K562 (cell line): ENCODE data around the gene PYGM. TPM values are rescaled to one million over a fixed set of nuclear protein-coding genes. Genes with fewer than 3 reads are reported as not detected.
A peak's percentile ranks its signal among the peaks of the same experiment; 100 is the strongest.

ENCODE experiments used
- ATAC-seq: fragments of 200-7000 bp; cut with Tn5 transposase; 3 replicates; pipeline ENCODE4 v1.9.1; 2020; ENCODE audit warnings: moderate library complexity
- BruUV-seq: library from RNA; stranded (reverse); fragments of 400-500 nt; replicated peaks from 2 replicates; lab custom pipeline; 2021; lab: Mats Ljungman, UMichigan
- CTCF ChIA-PET: fragments of 300-600 bp; formaldehyde crosslinking; extraction: SDS; loops from one replicate; lab custom pipeline; 2021; ENCODE audit warnings: low intra/inter-chr PET ratio; lab: Yijun Ruan, JAX
- POLR2A ChIA-PET: fragments of 300-600, 350-650 bp; sonication (Branson Sonifier 250); formaldehyde crosslinking; extraction: SDS; loops from one replicate; lab custom pipeline; 2021; ENCODE audit warnings: antibody characterized with exemption, inconsistent platforms; lab: Yijun Ruan, JAX
- DNase-seq, 4 experiments: peaks; one replicate each; pipeline versions ENCODE4 v3.0.0 to v3.0.0-alpha.2; 2011 to 2018; ENCODE audit warnings: low spot score in 3 of 4, mixed read lengths in 3 of 4; ENCODE audit errors: extremely low read depth in 1 of 4
- FAIRE-seq: peaks from 2 replicates; lab custom pipeline; 2011; peaks lifted over from hg19 to GRCh38; lab: Jason Lieb, UNC
- H2AFZ ChIP-seq: 2 replicates; pipeline ENCODE4 v1.6.0; 2011; ENCODE audit warnings: low read depth, low read length, control low read depth, inconsistent platforms
- H3K27ac ChIP-seq: fragments of 200-600 bp; 3 replicates; pipeline ENCODE4 v1.8.0; 2011; ENCODE audit warnings: low read depth, mild to moderate bottlenecking, control low read depth, inconsistent platforms, low read length, moderate library complexity, mixed read lengths; ENCODE audit errors: extremely low read depth
- H3K27me3 ChIP-seq, 2 experiments: fragments of 300-600 bp in 1 of 2; 2 replicates in 1 of 2; 3 replicates in 1 of 2; pipeline versions ENCODE4 v1.6.0 to v1.8.0; 2011; ENCODE audit warnings: inconsistent platforms in 2 of 2, low read length in 2 of 2, mild to moderate bottlenecking in 1 of 2, mixed read lengths in 1 of 2, moderate library complexity in 1 of 2; ENCODE audit not compliant: control insufficient read depth in 2 of 2, insufficient read depth in 2 of 2
- H3K36me3 ChIP-seq: fragments of 300-600 bp; 3 replicates; pipeline ENCODE4 v1.8.0; 2011; ENCODE audit warnings: mild to moderate bottlenecking, low read length, inconsistent platforms; ENCODE audit not compliant: control insufficient read depth, insufficient read depth
- H3K4me1 ChIP-seq, 2 experiments: fragments of 200-600 bp in 1 of 2; replicated peaks in 1 of 2; 2 replicates in 1 of 2; 3 replicates in 1 of 2; pipeline versions ENCODE4 v1.5.1 to v1.8.0; 2011; ENCODE audit warnings: inconsistent platforms in 2 of 2, low read length in 2 of 2, mild to moderate bottlenecking in 1 of 2, mixed read lengths in 1 of 2, moderate library complexity in 1 of 2; ENCODE audit not compliant: control insufficient read depth in 2 of 2, insufficient read depth in 2 of 2
- H3K4me2 ChIP-seq: 2 replicates; pipeline ENCODE4 v1.6.1; 2011; ENCODE audit warnings: low read length, control low read depth, inconsistent platforms, mixed read lengths; ENCODE audit not compliant: insufficient read depth
- H3K4me3 ChIP-seq: fragments of 200-600 bp; sonication (generic), shearing (Covaris generic); 2 replicates; pipeline ENCODE4 v1.5.1; 2016; ENCODE audit warnings: control low read depth, inconsistent platforms
- H3K79me2 ChIP-seq: fragments of 200-600 bp; 3 replicates; pipeline ENCODE4 v1.8.0; 2011; ENCODE audit warnings: low read length, inconsistent platforms; ENCODE audit not compliant: control insufficient read depth, insufficient read depth
- H3K9ac ChIP-seq, 2 experiments: 2 replicates each; pipeline versions ENCODE4 v1.6.0 to v1.6.1; 2011; ENCODE audit warnings: low read depth in 2 of 2, low read length in 2 of 2, control low read depth in 1 of 2, inconsistent platforms in 1 of 2, mild to moderate bottlenecking in 1 of 2, mixed read lengths in 1 of 2; ENCODE audit not compliant: insufficient read depth in 1 of 2
- H3K9me1 ChIP-seq: one replicate; pipeline ENCODE4 v1.6.0; 2011; ENCODE audit warnings: inconsistent platforms, mild to moderate bottlenecking, low read length, moderate library complexity; ENCODE audit not compliant: control insufficient read depth, insufficient read depth
- H3K9me3 ChIP-seq: replicated peaks from 2 replicates; pipeline ENCODE4 v1.5.1; 2011; ENCODE audit warnings: low read depth, low read length, inconsistent platforms; ENCODE audit not compliant: control insufficient read depth, insufficient read depth
- H4K20me1 ChIP-seq: replicated peaks from 2 replicates; pipeline ENCODE4 v1.6.1; 2011; ENCODE audit warnings: low read length, inconsistent platforms, mixed read lengths; ENCODE audit not compliant: control insufficient read depth, insufficient read depth
- CHD2 ChIP-seq: IDR thresholded peaks from 2 replicates; pipeline ENCODE4 v1.6.1; 2011; ENCODE audit warnings: low read depth, low read length
- HDAC6 ChIP-seq: IDR thresholded peaks from 2 replicates; pipeline ENCODE4 v1.6.1; 2012; ENCODE audit warnings: low read depth, mild to moderate bottlenecking, control low read depth, inconsistent platforms, low read length, moderate library complexity
- HSF4 ChIP-seq: fragments of 250-450 bp; sonication (Bioruptor Pico); IDR thresholded peaks from 2 replicates; pipeline ENCODE4 v2.1.2; 2022; ENCODE audit warnings: mild to moderate bottlenecking, moderate library complexity, borderline replicate concordance
- KDM1A ChIP-seq, 2 experiments: fragments of 450-650 bp; IDR thresholded peaks; 2 replicates each; pipeline ENCODE4 v1.6.1; 2016; ENCODE audit warnings: mild to moderate bottlenecking in 2 of 2
- MNT ChIP-seq, 2 experiments: fragments of 450-650 bp; conservative IDR thresholded peaks; 2 replicates each; pipeline ENCODE4 v1.6.1; 2017; ENCODE audit warnings: mild to moderate bottlenecking in 2 of 2, moderate library complexity in 2 of 2
- PHB2 ChIP-seq: fragments of 450-650 bp; IDR thresholded peaks from 2 replicates; pipeline ENCODE4 v1.6.1; 2017; ENCODE audit warnings: low read depth
- ZBTB17 ChIP-seq: fragments of 450-650 bp; formaldehyde crosslinking; IDR thresholded peaks from 2 replicates; pipeline ENCODE4 v1.4.0; 2020; ENCODE audit warnings: mild to moderate bottlenecking
- ZNF224 ChIP-seq: sonication (generic); formaldehyde crosslinking; IDR thresholded peaks from 2 replicates; pipeline ENCODE4 v1.8.0; 2022; ENCODE audit warnings: mild to moderate bottlenecking, missing genetic modification reagents
- ZNF583 ChIP-seq: fragments of 250-450 bp; sonication (Bioruptor Pico); IDR thresholded peaks from 2 replicates; pipeline ENCODE4 v1.4.0; 2020
- ZNF696 ChIP-seq: fragments of 250-450 bp; sonication (Bioruptor Pico); conservative IDR thresholded peaks from 2 replicates; pipeline ENCODE4 v1.4.0; 2020; ENCODE audit warnings: mild to moderate bottlenecking, moderate library complexity
- WGBS: fragments of 100-300 bp; shearing (Covaris generic); methylation state at CpG from one replicate; pipeline ENCODE4 v1.1.6; 2016; ENCODE audit warnings: low coverage, mixed read lengths; ENCODE audit not compliant: insufficient coverage; ENCODE audit errors: missing lambda C conversion rate; 5-methylcytosine and 5-hydroxymethylcytosine counted together
- in situ Hi-C: fragments of 300-500 bp; cut with MboI; formaldehyde crosslinking; loops from 4 replicates; pipeline ENCODE4 v1.15.0; 2018; ENCODE audit warnings: inconsistent platforms, mixed read lengths
- intact Hi-C: fragments of 100-400 bp; cut with micrococcal nuclease; formaldehyde crosslinking; loops from 2 replicates; pipeline ENCODE4 v1.14.2; 2022
- polyA plus RNA-seq, 8 experiments: library from polyadenylated mRNA; depleted of rRNA in 4 of 8; stranded (reverse) in 5 of 8; unstranded in 3 of 8; fragments of >200 nt; fragmentation: Nextera tagmentation in 2 of 8; fragmentation: Illumina TruSeq in 1 of 8; extraction: Ambion mirVana in 2 of 8; extraction: Trizol in 1 of 8; gene quantifications; 2 replicates each; pipeline versions ENCODE4 v1.2.1 to v1.2.3, GENCODE V29; 2011 to 2014; ENCODE audit warnings: inconsistent platforms in 1 of 8, missing spikeins in 1 of 8
- total RNA-seq, 7 experiments: library from RNA; depleted of rRNA in 6 of 7; stranded (reverse); fragments of >200 nt in 6 of 7; fragmentation: Illumina TruSeq in 2 of 7; extraction: Trizol in 2 of 7; gene quantifications; 2 replicates each; pipeline versions ENCODE4 v1.2.1 to v1.2.3, GENCODE V29; 2011 to 2021; ENCODE audit warnings: low replicate concordance in 1 of 7

Gene PYGM
- total and polyA plus RNA-seq, 9 of the 15 experiments (the other 6 are each of a cell fraction or from before 2014, with no cell fraction given): 0.07 to 1.5 (median 0.68) TPM

- peak; percentile 58 to 68; a peak in 3 of 4 replicates for TF ChIP-seq KDM1A (IDR thresholded peaks at IDR 0.05)
- TF ChIP-seq, all 486 proteins: peak for 6
Observed at GRCh38 chr11:64718780-64719124, 41.0 kb downstream of the PYGM start (continued).

- 1% methylated on average over 14 of the region's 15 CpGs for WGBS
- ChIA-PET POLR2A (interaction anchor here (0.5 kb wide), 1 partner anchor 112 kb away, joined by 3 read pairs; no protein-coding TSS in a partner anchor), CTCF (no interaction called here)
- H4K20me1 ChIP-seq: peaks cover 29% of the 10 kb centered on the region
- BruUV-seq: no TSS peak
- no peaks in the 10 kb centered on the region for H3K36me3 ChIP-seq
- H3K4me3 ChIP-seq: no peak overlapping the region
- H3K9me1 ChIP-seq: no peaks in the 10 kb centered on the region
- peaks cover 37 to 68% of the 10 kb centered on the region in 2 experiments for H3K27me3 ChIP-seq
- H3K9me3 ChIP-seq: no peaks in the 10 kb centered on the region
- TF ChIP-seq ZNF224: no peak
- TF ChIP-seq CHD2: no peak
- no peak for TF ChIP-seq HSF4
- TF ChIP-seq ZNF696 (CRISPR knock-in tag): no peak
- TF ChIP-seq PHB2: no peak
- TF ChIP-seq HDAC6: no peak
- TF ChIP-seq ZNF583 (CRISPR knock-in tag): no peak
- TF ChIP-seq MNT (conservative IDR thresholded peaks at IDR 0.05): no peak
- no peak for TF ChIP-seq ZBTB17 (CRISPR knock-in tag)
- ATAC-seq (no peak), FAIRE-seq (no peak), DNase-seq (no peak)
- no peaks in the 10 kb centered on the region for H3K79me2 ChIP-seq
- no peak overlapping the region for H3K4me2 ChIP-seq
- peaks cover 0 to 21% of the 10 kb centered on the region in 2 experiments; a peak in 2 of 5 replicates for H3K4me1 ChIP-seq
- H2AFZ ChIP-seq: no peak overlapping the region
- in situ Hi-C loops: no loop called here
- no peak overlapping the region for H3K9ac ChIP-seq
- intact Hi-C loops: no loop called here
- no peak overlapping the region for H3K27ac ChIP-seq
Observed at GRCh38 chr11:64718084-64718779, 41.5 kb downstream of the PYGM start.
